HG02798 (cell line): ENCODE data around the gene P2RY14.

ENCODE experiments used
- ATAC-seq: cut with Tn5 transposase; IDR thresholded peaks from one replicate; pipeline ENCODE4 v1.9.1; 2021; ENCODE audit warnings: mild to moderate bottlenecking; ENCODE audit not compliant: unreplicated experiment, poor library complexity

P2RY14 gene

DNA sequence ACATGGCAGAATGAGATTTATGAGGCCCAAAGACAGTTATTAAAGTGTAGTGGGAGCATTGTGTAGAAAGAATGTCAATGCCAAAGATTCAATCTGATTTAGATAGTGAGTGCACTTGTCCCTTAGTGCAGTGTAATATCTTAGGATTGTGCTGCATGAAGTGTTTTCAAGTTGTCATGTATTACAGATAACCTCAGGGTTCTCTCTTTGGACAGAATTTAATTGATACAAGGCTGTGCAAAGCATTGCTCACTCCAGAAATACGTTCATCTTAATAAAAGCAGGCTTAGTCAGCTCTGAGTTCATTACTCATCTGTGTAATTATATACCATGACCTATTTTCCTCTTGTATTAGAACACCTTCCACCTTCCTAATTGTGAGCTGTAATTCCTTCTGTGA lies 59.3 kb downstream of the P2RY14 start:
- ATAC-seq: no peak

DNA sequence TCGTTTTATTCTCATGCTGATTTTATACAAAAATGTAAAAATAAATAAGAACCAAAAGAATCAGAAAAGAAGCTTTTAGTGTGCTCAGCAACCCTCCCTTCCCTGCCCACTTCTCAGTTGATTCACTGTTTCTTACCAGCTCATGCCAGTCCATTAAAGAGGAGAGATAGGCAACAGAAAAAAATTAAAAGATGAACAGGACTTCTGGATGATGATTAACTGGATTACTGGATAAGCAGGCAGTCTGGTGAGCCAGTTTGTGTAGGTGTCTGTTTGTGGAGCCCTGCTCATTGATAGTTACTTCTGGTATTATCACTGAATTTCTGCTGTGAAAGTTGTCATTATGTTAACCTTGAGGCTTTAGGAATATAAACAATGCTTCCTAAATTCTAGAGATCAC lies 60.2 kb downstream of the P2RY14 start:
- ATAC-seq: no peak

DNA sequence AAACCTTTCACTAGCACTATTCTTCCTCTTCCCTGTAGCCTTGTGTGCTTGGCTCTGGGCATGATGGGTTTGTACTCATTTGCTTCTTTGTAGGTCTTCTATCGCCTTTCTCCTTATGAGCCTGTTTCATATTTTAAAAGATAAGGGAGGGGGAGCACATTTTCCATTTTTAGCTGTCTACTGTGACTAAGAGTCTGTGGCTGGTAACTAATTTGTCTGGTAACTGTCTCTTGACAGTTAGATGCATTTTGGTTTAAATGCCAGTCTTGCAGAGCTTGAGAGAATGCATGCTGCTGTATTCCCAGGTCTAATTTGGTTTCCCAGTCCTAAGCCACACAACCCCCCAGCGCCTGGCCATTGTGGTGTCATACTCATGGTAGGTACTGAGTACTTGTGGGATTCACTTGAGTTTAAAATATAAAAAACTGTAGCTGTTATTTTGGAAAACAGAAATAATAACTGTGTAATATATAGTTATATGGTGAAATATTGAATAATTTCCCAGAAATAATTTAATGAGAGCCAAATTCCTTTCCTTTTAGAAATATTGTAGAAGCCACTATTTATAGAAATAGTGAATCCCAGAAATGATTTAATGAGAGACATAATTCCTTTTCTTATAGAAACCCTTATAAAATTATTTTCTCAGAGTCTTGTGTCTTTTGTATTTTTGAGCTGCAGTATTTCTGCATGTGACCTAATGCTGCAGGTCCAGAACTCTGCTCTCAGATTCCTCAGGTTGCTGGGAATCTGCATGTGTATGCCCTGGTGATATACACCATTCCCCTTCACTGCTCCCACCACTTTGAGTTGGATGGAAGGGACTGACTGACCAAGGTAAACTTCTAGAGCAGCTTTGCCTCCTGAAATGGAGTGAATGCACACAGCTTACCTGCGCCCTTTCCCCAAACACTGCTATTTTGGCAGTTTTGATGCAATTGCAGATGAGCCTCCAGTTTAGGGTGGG lies 61.4 kb downstream of the P2RY14 start:
- ATAC-seq: no peak

DNA sequence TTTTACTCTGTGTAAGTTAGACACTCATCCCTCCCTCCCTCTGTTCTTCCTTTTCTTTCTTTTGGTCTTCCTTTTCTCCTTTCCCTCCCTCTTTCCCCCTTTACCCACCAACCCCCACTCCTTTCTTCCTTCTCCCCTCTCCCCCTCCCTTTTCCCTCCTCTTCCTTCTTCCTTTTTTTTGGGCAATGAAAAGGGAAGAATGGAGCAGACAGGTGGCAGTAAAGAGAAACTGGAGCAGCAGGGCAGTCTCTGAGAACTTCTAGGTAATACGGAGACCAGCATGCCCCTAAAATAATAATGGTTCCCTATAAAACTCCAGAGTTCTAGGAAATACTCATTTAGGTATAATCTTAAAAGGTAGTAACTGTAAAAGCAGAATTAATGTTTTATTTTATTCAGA lies 63.9 kb downstream of the P2RY14 start:
- no peak for ATAC-seq

DNA sequence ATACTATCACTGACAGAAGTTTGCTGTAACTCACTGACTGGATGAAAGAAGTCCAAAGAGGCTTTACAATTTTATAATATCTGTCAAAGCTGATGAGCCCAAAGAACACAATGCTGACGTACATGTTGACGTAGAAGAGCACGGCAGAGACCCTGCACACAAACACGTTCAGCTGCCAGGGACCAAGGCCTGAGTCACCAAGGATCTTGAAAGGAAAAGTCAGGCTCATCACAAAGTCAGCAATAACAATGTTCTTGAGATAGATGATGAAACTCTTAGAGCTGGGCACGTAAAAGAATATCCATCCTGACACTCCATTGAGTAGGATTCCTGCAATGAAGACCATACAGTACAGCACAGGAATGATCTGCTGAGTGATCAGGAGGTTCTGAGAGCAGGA lies 64.5 kb downstream of the P2RY14 start:
- ATAC-seq: no peak

DNA sequence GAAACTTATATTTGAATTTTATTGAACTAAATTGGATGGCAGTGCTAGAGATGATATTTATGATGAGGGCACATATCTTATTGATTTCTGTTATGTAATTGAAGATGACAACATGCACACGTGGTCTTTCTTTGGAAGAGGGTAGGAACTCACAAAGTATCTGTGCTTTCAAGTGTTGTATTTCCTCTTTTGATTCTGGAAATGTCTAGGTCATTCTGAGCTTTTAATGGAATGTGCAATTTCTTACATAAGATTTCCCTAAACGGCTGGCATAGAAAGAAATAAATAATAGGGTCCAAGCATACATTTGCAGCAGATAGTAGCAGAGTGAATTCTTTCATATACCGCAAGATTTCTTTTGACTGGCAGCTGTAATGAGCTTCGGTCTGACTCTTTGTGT lies 65.2 kb downstream of the P2RY14 start:
- ATAC-seq: no peak

DNA sequence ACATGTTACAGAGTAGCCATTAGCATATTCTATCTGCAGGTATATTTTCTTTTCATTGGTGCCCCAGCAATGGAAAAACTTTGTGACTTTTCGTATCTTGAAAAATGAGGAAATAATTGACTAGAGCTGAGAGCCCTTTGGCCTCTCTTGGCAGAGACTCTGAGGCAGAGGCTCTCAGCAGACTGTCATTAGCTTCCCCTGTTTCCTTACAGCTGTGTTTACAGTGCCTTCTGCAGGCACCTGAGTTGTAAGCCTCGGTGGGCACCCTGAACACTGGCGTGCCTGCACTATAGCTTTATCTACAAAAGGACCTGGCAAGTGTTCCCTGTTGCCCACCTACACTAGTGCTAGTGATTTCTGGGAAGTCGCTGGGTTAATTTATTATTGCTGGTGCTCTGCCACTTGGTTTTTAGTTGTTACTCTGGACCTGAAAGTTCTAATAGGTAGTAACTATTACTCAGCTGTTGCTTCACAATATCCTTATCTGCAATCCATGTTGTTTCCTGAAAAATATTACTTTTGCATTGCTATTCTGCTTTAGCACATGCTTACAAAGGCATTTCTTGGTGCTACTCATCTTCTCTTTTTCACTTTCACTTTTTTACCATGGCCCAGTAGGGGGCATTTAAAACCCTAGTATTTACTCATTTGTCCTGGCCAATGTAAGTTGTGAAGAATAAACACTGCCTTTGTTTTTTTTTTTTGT lies 67.5 kb downstream of the P2RY14 start:
- ATAC-seq: peak; percentile 63

DNA sequence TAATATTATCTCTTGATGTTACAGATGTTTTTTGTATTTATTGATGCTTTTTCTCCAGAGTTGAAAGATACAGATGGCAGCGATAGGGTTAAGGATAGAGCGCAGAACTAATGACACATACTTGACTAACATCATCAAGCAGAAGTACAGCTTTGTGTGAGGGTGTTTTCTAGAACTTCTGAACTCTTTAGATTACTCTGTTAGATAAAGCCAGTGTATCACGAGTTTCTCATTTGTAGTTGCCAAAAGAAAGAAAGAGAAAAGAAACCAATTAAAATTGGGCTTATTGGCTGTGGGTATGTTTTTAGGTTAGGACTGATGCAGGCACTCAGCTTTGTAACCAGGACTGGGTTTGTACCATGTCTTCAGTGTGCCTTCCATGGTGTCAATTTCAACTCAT lies 68.7 kb downstream of the P2RY14 start:
- no peak for ATAC-seq

DNA sequence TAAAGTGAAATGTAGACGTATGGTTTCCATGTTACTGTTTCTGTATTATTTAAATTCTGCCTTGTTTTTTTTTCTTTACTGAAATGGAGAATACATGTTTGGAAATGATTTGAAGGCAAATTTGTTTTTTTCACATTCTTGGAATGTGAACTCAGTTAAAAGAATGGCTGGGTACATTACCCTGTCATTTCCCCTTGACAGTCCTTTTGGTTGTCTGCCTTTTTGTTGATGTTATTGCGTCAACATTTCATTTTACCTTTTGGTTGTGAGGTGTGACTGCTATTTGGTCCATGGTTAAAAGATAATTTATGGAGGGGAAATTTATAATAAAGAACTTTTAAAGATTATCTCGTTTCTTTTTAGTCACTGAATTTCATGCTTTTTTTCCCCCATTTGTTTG lies 72.1 kb downstream of the P2RY14 start:
- no peak for ATAC-seq

DNA sequence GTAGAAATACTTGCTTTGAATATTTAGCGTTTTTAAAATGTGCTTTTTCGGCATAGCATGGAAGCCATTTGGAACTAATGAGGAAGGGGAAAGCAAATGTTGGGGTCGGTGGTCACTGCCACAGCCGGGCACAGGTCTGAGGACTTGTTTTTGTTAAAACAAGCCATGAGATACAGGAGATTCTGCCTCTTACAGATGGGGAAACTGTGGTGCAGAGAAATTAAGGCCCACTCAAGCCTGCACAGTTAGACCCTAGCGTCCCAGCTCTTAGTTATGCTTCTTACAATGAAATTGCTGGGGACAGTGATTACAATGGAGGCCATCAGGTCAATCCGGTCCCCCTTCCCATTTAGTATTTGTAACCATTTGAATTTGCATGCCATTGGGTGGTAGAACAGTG lies 72.9 kb downstream of the P2RY14 start:
- no peak for ATAC-seq

DNA sequence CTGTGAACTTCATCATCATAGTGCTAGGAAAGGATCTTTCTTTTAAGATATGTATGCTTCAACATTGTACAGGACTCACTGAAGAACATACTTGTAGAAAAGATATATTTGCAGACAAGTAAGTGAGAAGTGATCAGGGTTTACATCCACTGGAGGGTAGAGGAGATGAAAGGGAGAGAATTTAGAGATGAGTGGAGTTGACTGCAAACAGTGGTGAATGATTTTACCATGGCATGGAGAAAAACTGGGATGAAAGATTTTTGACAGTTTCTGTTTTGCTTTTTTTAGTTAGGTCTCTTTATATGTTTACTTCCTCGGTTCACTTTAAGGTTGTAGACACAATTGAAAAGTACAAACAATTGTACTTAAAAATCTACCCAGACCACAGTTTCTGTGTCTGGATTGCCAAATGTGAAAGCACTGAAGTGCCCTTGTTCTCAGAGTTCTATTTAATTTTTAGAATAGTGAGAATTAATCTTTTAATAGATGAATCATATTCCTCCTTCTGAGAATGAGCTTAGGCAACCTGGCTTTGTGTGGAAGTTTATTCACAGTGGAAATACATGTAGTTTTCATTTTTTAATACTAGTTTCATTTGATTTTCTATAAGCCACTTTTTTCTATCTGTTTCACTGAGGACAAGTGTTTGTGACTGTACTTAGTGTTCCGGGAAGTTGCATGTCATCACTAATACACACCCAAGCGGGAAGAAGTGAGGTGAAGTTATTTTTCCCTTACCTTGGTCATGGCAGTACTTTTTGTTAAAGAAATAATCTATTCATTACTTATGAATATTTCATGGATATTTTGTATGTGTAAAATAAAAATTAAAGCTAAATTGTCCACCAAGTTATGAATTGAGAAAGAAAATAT lies 73.6 kb downstream of the P2RY14 start:
- ATAC-seq: no peak

DNA sequence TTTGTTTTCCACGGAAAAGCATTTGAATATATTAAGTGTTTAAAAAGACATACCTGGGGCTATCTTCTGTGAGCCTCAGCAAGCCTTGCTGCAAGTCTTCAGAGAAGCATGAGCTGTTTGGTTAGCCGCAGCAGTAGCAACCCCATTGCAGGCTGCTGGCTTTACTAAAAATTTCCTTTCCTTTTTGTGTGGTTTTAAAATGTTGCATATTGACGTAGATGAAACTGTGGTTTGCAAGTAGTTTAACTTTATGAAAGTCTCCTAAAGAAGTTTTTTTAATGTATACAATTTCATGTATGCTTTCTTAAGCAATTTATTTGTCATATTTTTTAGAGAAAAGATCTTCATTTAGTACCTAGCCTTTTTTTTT lies 75.3 kb downstream of the P2RY14 start, which contains the start of gene GPR171:
GPR171 (minus strand) TSS at position 166 of the 370 bp plus-strand sequence. CDS start 3,830 bp downstream, outside the sequence.
- ATAC-seq: peak; percentile 90

DNA sequence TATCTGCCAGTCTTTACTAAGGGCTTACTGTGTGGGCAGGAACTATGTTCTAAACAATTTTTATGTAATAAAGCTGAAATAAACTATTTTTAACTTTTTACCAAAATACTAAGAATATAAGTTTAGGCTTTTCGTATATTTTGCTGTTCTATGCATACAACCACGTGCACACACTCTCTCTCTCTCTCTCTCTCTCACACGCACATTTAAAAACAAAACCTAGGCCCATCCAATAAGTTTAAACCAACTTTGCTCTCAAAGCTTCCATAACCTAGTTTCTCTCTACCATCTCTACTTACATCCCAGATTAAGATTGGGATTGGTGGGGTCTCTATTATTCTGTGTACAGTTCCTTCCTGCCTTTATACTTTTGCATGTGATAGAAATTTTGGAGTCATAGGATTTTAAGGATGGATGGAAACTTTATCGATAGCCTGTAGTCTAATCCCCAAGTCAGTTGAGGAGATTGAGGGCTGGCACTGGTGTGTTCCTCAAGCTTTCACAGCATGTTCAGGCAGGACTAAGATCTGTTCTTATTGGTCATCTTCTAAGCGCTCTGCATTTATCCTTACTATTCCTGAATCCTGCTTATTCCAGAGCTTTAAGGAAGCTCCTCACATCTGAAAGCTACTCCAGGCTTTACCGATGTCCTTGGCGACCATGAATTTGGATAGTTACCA lies 77.2 kb downstream of the P2RY14 start:
- ATAC-seq: no peak

DNA sequence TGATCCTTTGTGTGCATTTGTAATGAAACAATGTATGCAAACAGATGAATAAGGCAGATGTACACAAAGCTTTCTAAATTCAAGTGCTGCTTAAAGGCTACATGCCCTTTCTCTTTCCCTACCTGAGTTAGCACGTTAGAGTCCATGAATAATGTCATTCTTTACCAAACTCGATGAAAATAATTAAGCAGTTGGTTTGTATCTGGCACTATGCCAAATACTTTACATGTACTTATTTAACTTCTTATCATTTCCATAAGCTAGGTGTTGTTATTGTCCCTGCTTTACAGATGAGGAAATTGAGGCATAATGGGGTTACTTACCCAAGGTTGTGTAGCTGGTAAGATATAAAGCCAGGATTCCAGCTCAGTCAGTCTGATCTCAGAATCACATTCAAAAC lies 77.8 kb downstream of the P2RY14 start:
- no peak for ATAC-seq

DNA sequence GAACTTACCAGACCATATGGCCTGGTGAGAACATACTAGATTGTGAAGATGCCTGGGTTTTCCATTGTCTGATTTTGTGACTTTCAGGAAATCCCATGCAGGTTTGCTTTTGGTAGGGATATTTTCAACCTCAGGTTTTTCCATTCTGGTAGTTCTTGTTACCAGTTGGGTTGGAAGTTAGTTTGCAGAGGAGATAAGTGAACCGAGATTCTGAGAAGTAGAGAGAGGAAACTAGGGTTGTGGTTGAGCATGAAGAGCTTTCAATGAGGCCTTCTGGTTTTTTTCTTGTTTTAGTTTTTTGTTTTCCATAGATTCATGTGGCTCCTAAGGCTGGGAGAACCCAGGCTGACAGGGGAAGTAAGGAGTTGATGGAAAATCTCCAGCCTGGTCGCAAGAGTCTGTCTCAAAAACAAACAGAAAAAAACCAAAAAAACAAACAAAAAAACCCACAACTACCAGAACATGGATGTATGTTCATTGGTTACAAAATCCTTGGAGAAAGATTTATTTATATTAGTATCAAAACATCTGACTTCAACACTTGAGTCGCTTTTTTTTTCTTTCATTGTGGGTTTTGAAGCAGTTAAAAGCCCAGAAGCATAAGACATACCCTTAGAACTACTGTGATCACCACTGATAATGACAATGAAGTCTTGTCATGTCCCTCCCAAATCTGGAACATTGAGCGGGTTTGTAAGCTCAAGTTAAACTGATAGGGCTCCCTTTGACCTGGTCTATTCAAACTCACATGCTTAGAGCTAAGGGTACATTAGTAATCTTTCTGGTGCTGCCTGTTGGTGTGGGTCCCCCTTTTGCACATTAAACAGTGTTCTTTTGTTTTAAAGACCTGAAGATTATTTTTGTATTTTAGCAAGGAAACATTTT lies 78.5 kb downstream of the P2RY14 start:
- no peak for ATAC-seq

DNA sequence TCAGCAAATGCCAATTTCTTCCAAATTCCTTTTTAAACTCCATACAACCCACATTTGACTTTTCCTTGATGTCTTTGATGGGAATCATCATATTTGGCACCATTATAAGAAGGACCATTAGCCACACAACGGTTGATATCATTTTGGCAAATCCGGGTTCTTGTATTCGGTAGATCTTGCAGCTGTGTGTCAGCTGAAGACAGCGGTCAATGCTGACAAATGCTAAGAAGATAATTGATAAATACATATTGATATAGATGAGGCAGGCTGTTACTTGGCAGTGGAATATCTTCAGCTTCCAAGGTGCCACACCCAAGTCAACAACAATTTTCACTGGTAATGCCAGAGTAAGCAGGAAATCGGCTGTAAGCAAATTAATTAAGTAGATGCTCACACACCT lies 79.5 kb downstream of the P2RY14 start:
- ATAC-seq: no peak

DNA sequence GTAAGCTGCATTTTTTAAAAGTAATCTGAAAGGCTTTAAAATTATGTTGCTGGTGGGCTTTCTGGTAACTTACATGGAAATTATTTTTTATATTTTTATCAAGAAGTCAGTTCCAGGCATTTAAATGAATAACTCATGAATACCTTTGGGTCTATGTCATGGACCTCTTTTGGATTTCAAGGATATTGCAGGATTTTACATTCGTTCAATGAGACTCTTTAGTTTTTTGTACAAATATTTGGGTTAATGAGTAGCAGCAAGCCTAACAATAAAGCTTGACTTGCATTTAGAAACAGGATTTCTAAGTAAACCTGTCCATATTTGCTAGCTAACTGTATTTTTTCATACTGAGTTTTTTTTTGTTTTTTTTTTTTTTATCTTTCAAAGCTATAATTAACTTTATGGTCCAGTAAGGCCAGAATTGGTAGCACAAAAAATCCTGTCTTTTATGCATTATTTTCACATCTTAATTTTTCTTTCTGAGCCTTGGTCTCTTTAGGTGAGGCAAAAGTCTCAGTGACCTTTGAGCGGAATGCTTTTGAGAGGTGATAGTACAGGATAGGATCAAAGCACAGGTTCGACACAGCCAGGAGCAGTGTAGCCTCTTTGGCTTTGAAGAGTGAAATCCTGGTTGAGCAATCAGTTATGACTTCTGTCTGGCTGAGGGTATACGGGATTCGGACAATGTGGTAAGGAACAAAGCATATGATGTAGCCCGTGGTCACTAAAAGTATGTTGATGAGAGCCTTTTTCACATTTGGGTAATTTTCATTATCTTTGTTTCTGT lies 80.2 kb downstream of the P2RY14 start:
- ATAC-seq: no peak

DNA sequence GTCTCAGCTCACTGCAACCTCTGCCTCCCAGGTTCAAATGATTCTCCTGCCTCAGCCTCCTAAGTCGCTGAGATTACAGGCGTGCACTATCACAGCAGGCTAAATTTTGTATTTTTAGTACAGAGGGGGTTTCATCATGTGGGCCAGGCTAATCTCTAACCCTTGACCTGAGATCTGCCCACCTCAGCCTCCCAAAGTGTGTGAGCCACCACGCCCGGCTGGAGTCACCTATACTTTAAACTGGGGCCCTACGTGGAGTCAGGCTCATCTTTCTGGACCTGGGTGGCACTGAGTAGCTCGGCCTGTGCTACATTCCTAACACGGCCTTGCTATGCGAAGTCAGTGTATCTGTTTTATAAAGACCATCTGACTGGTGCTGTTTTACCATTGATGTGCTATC lies 81.1 kb downstream of the P2RY14 start:
- ATAC-seq: no peak
